GM19324 (cell line): ENCODE measurements around the gene IKBIP.
A peak's percentile ranks its signal among the peaks of the same experiment; 100 is the strongest.
"Not testable (repeated sequence)": the region's sequence is repeated elsewhere in the genome, so short reads cannot be mapped to it uniquely, and the experiment has no call there.

Experiments used
- ATAC-seq: cut with Tn5 transposase; IDR thresholded peaks from one replicate; pipeline ENCODE4 v1.9.1; 2021; ENCODE audit warnings: mild to moderate bottlenecking, moderate library complexity; ENCODE audit not compliant: unreplicated experiment, low FRiP score

Gene IKBIP

DNA sequence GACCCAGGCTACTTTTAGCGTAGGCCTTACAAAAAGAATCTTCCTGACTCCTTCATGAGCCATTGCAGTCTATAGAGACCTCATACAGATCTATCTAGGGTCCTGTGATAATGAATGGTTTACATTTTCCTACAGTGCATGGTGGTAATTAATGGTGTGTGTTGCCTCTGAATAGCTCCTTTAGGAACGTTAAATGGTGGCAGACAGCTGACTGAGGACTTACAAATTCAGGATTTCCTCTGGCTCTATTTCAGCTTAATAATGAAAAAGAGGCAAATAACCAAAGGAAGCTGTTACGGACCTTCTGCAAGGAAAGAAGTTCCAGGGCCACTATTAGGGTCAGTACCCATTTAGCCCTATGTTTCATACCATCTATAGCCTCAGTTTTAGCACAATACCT, 5.1 kb downstream of the IKBIP start:
- ATAC-seq = no peak

DNA sequence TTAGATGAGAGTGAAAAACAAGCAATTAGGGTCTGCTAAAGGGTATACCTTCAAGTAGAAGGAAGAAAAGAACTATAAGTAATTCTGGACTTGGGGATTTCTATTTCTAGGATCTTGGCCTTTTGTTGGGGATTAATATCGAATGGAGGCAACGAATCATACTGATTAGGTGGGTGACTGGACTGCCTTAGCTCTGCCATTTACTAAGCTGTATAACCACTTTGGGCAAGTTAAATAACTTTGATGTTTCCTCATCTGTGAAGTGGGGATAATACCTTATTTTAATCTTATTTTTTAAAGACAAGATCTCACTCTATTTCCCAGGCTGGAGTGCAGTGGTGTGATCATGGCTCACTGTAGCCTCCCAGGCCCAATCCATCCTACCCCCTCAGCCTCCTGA, 6.6 kb downstream of the IKBIP start:
- no peak for ATAC-seq

DNA sequence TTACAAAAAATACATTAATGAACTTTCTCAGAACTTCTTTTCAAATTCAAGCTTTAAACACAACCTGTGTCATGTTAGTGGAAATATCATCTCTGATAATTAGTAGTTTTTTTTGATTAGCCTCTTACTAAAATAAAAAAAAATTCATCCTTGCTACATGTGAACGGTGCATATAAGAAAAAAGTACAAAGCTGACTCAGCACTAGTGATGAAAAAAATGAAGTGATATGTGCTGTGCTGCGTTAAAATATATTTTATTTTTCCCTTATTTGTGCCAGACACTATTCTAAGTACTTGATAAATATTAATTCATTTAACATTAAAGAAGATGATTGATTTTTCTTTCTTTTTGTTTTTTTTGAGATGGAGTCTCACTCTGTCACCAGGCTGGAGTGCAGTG, 7.5 kb downstream of the IKBIP start:
- no peak for ATAC-seq

DNA sequence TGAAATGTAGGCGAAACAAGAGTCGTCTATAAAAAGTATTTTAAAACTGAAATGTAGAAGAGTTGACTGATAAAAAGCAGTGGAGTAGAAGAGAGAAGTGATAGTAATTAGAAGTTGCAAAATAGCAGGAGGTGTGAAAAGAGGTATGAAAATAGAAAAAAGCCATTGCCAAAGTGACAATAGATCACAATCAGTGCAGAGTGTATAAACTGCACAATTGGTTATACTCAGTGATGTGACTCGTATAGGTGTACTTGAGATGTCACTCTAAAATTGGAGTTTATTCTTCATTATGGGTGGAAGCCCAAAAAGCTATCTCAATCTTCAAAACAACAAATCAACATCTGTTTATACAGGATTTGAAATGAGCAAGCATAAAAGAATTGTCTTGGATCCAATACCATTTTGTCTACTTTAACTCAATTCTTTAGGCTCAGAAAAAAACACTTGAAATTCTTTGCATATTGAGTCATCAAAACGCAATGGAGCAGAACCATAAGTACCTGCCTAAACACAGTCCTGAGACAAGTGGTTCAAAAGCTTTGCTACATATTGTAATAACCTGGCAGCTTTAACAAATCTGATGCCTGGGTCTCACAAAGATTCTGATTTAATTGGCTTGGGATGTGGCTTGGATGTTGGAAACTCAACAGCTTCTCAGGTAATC, 8.8 kb downstream of the IKBIP start:
- peak; percentile 54 for ATAC-seq

DNA sequence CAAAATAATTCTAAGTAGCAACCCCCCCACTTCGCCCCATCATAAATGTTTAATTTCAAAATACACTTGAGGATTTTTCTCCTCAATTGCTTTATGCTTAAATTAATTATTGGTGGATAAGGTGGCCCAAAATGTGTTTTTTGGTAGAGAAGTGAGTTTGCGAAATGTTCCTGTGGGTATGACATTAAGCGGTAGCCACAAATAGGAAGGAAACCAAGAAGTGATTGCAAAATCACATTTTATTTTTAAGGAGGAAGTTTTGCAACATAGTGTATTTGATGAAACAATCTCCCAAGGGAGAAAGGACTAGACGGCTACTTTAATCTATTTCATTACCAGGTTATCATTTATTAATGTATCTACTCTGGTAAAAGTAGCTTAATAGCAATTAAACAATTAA, 25.6 kb downstream of the IKBIP start:
- ATAC-seq = no peak

- peak; percentile 84 for ATAC-seq
These were observed 31.8 kb downstream of the IKBIP start for GRCh38 chr12:98612696-98613334.

GRCh38 chr12:98610596-98610995, 34.0 kb downstream of the IKBIP start:
- no peak for ATAC-seq

DNA sequence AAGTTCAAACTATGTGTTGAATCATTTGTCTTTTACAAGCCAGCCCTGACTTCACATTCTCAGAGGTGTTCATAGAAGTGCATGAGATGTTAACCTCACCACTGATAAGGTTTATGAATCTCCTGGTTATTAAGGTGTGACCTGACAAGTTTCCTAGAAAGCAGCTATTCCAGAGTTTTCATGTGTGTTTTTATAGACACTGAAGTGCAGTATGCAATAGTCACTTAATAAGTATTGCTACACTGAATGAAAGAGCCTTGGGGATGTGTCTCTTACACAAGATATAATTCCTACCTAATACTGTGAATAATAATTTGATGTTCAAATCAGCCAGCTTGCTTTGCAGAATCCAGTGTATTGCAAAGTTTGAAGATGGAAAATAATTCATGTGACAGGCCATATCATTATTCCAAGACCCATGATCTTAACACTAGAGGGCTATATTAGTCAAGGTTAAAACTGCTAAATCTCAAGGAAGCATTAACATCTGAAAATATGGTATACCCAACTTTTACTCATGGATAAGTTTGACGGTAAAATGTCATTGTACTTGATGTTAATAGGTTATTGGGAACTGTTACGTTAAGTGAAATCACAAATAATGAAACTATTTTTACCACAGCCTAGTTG, 38.1 kb downstream of the IKBIP start:
- ATAC-seq = no peak

DNA sequence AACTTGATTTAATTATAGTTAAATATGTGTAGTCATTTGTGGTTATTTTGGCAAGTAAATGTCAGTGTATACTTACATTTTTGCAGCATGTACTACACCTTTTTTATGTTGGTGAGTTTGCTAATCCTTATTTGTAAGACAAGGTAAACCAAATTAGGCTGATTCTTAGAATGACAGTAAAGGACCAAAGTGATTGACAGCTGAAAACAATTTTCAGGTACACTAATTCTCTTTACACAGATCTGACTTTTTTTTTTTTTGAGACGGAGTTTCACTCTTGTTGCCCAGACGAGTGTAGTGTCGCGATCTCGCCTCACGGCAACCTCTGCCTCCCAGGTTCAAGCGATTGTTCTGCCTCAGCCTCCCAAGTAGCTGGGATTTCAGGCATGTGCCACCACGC, 42.7 kb downstream of the IKBIP start:
- ATAC-seq = no peak

DNA sequence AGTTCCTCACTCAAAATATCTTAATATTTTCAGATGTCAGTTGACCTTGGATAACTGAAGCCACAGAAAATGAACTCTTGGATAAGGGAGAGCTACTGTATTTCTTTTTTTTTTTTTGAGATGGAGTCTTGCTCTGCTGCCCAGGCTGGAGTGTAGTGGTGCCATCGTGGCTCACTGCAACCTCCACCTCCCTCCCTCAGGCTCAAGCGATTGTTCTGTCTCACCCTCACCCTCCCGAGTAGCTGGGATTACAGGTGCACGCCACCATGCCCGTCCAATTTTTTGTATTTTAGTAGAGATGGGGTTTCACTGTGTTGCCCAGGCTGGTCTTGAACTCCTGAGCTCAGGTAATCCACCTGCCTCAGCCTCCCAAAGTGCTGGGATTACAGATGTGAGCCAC, 47.3 kb downstream of the IKBIP start:
- ATAC-seq = not testable (repeated sequence)

GRCh38 chr12:98595243-98595988, 49.2 kb downstream of the IKBIP start:
- no peak for ATAC-seq

DNA sequence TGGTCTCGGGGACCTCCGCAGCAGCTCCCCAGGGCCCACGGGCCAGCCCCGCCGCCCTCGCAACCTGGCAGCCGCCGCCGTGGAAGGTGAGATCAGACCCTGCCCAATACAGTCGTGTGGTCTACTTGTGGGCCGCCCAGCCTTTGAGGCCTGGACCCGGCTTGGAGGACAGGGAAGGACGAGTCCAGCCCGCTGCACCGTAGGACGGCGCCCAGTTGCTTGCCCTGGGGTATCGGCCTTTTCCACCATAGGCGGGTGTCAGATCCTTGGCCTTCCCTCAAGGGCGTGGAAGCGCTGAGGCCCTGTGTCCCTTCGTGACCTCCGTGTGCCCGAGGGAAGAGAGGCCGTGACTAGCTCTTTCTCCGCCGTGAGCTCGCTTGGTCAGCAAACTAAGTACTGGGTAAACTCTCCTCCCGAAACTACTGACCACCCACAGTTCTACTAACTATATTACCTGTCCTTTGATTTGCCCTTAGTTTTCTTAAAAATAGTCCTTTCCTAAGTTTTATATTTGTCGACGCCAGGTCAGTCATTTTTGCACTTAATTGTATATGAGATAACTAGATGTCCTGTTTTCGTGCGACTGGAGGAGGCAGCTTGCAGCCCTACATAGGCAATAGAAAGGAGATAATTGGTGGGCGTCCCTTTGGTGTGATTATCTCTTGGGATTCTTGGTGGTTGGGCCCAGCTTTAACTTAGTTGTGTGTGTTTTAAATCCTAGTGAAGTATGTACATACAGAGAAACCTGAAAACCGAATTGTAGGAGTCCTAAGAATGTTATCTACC, 50.3 kb downstream of the IKBIP start:
- ATAC-seq = peak; percentile 12

- ATAC-seq = peak; percentile 100
These were observed 51.1 kb downstream of the IKBIP start, which contains the start of gene SLC25A3 for GRCh38 chr12:98593351-98594049. TSS of gene SLC25A3 (plus strand) at chr12:98593686. CDS start at chr12:98593979, 293 bp downstream.

DNA sequence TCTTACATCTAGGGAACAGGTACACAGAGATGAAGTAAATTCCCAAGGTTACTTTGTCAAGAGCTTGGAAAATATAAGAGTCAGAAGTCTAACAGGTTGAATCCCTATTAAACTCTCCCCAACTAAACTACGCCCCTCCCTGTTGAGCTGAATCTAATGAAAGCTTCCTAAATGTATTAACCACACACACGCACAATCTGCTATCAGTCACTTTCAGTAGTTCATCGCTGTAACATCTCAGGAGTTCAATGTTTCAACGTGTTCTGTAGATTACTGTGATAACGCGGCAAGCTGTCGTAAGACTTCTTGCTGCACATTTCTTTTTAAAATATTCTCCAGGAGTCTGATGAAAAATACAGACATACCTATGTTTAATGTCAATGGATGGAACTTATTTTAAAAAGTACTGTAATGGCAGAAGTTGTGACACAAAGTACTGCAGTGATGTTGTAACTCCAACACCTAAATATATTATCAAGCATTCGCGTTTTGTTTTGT, 51.7 kb downstream of the IKBIP start:
- no peak for ATAC-seq

- no peak for ATAC-seq
These were observed 53.4 kb downstream of the IKBIP start for GRCh38 chr12:98591209-98591608.

DNA sequence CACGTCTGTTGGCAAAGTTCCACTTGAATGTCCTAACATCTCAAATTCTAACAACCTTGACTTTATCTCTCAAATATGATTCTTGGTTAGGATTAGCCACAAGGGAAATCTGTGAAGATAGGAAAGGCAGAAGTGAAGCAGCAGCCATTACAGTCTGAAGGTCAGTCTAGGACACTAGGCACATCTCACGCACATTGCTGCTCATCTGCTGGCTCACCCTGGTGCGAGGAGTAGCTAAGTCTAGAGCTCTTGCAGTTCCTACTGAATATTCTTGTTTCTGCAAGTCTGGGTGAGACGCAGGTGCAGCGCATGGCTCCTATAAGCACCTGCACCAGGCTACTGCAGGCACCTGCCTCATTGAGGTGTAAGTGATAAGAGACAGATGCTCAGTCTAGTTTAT, 57.5 kb downstream of the IKBIP start:
- no peak for ATAC-seq

GRCh38 chr12:98582093-98582492, 62.5 kb downstream of the IKBIP start:
- ATAC-seq = no peak

- ATAC-seq = no peak
These were observed 63.5 kb downstream of the IKBIP start for GRCh38 chr12:98581101-98581500.

DNA sequence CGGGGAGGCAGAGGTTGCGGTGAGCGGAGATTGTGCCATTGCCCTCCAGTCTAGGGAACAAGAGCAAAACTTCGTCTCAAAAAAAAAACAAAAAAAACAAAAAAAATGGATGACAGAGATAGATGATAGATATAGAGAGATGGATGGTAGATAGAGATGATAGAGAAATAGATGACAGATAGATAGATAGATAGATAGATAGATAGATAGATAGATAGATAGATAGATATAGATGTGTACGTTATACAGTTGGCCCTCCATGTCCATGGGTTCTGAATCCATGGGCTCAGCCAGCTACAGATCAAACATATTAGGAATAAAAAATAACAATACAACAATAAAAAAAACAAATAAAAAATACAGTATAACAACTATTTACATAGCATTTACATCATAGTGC, 63.9 kb downstream of the IKBIP start:
- no peak for ATAC-seq

DNA sequence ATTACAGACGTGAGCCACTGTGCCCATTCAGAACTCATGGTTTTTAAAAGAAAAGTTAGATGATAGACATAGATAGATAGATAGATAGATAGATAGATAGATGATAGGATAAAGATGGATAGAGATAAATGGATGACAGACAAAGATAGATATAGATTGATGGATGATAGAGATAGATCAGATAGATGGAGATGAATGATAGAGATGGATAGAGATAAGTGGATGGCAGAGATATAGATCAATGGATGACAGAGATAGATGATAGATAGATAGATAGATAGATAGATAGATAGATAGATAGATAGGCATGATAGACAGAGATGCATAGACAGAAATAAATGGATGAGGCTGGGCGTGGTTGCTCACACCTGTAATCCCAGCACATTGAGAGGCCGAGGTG, 64.8 kb downstream of the IKBIP start:
- ATAC-seq = no peak
